Activated CD8-positive, alpha-beta T cell treated with anti-CD3 and anti-CD28 coated beads for 36 hours (primary cell): ENCODE data around the gene MEF2B. TPM values are rescaled to one million over a fixed set of nuclear protein-coding genes. Genes with fewer than 3 reads are reported as not detected.
"Not testable (repeated sequence)": the region's sequence is repeated elsewhere in the genome, so short reads cannot be mapped to it uniquely, and the experiment has no call there.

Experiments used
- ATAC-seq: fragments of 200-7000 bp; cut with Tn5 transposase; one replicate; pipeline ENCODE4 v1.10.0; 2021; ENCODE audit warnings: mild to moderate bottlenecking, moderate library complexity
- CTCF ChIA-PET: fragments of 350-600 bp; sonication (Branson Sonifier 250); formaldehyde crosslinking; loops from one replicate; lab custom pipeline; 2021; ENCODE audit warnings: antibody characterized with exemption; lab: Charles Lee
- POLR2A ChIA-PET: fragments of 350-600 bp; sonication (Branson Sonifier 250); formaldehyde crosslinking; loops from one replicate; lab custom pipeline; 2021; ENCODE audit warnings: antibody characterized with exemption; lab: Charles Lee
- DNase-seq: peaks from one replicate; pipeline ENCODE4 v3.0.0-alpha.2; 2020
- H3K27ac Mint-ChIP-seq: one replicate; pipeline ENCODE4 v1.8.0; 2021; ENCODE audit warnings: mild to moderate bottlenecking, mixed read lengths
- H3K27me3 Mint-ChIP-seq: one replicate; pipeline ENCODE4 v1.8.0; 2021; ENCODE audit warnings: mixed read lengths
- H3K36me3 Mint-ChIP-seq: one replicate; pipeline ENCODE4 v1.8.0; 2021; ENCODE audit warnings: low read depth, mixed read lengths
- H3K4me1 Mint-ChIP-seq: one replicate; pipeline ENCODE4 v1.8.0; 2021; ENCODE audit warnings: low read depth, mixed read lengths
- H3K4me3 Mint-ChIP-seq: one replicate; pipeline ENCODE4 v1.8.0; 2021; ENCODE audit warnings: mild to moderate bottlenecking, moderate library complexity, mixed read lengths
- H3K9me3 Mint-ChIP-seq: one replicate; pipeline ENCODE4 v1.8.0; 2021; ENCODE audit warnings: mixed read lengths
- intact Hi-C: fragments of 100-400 bp; cut with micrococcal nuclease; formaldehyde crosslinking; loops from one replicate; pipeline ENCODE4 v1.10.0; 2022
- total RNA-seq, 2 experiments: library from RNA; stranded (reverse); gene quantifications; one replicate each; pipeline ENCODE4 v1.2.3, GENCODE V29; 2021
- TF ChIP-seq, protein P1 (sequence below): fragments of 200-600 bp; IDR thresholded peaks from one replicate; pipeline ENCODE4 v1.8.0; 2022; ENCODE audit warnings: antibody characterized with exemption, mild to moderate bottlenecking

The MEF2B gene
- total RNA-seq, 2 experiments from 2014 or later: 1.4 to 2.6 TPM

DNA sequence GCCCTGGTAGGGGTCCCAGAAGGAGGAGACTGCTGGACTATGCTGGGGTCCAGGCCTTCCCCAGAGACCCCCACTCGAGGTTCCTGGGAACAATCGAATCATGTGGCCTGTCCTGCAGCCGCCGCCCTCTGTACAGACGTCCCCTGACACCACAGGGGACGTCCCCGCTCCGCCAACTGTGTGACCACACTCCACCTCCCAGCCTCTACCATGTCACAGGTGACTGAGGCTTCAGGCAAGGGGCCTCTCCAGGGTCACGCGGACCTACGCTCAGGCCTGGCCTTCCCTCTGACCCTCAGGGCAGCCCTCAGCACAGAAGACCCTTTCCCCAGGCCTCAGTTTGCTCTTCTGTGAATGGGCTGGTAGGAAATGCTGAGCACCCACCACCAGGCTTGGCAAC is 18.6 kb downstream of the MEF2B start:
- intact Hi-C loops: no loop called here
- POLR2A ChIA-PET: interaction anchor here (0.6 kb wide), 1 partner anchor 139 kb away, joined by 3 read pairs; no protein-coding TSS in a partner anchor
- Mint-ChIP-seq H3K4me1 (no peaks in the 10 kb centered on the region), H3K9me3 (no peaks in the 10 kb centered on the region), H3K27me3 (no peaks in the 10 kb centered on the region), H3K27ac (no peak overlapping the region), H3K4me3 (no peak overlapping the region), H3K36me3 (peaks cover 13% of the 10 kb centered on the region)
- DNase-seq: no peak
- CTCF ChIA-PET: interaction anchor here (1.3 kb wide), 1 partner anchor 11 kb away, joined by 3 read pairs; no protein-coding TSS in a partner anchor
- TF ChIP-seq, protein P1, sequence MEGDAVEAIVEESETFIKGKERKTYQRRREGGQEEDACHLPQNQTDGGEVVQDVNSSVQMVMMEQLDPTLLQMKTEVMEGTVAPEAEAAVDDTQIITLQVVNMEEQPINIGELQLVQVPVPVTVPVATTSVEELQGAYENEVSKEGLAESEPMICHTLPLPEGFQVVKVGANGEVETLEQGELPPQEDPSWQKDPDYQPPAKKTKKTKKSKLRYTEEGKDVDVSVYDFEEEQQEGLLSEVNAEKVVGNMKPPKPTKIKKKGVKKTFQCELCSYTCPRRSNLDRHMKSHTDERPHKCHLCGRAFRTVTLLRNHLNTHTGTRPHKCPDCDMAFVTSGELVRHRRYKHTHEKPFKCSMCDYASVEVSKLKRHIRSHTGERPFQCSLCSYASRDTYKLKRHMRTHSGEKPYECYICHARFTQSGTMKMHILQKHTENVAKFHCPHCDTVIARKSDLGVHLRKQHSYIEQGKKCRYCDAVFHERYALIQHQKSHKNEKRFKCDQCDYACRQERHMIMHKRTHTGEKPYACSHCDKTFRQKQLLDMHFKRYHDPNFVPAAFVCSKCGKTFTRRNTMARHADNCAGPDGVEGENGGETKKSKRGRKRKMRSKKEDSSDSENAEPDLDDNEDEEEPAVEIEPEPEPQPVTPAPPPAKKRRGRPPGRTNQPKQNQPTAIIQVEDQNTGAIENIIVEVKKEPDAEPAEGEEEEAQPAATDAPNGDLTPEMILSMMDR: no peak
- ATAC-seq: no peak

DNA sequence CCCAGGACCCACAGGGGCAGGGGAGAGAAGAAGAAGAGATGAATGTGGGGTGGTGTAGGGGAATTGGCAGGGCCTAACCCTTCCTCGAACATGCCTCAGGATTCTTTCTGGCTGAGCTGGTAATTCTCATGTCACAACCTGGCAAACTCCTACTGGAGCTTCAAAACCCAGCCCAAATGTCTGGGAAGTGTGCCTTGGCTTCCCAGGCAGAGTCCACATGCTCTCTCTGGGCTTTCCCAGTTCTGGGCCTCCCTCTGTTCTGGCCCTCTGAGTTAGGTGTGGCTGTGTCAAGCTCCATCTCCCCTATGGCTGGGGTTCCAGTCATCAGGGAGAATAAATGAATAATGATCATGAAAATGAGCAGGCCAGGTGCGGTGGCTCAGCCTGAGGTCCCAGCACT is 20.6 kb downstream of the MEF2B start:
- ChIA-PET POLR2A (no interaction called here), CTCF (interaction anchor here (0.8 to 1.4 kb wide), 2 partner anchors 9 to 25 kb away, joined by 3 read pairs; no protein-coding TSS in a partner anchor)
- H3K9me3 Mint-ChIP-seq: no peaks in the 10 kb centered on the region
- no peak for DNase-seq
- no peaks in the 10 kb centered on the region for H3K36me3 Mint-ChIP-seq
- intact Hi-C loops: loop anchor here (5.0 kb wide), 1 partner anchor 78 kb away; no protein-coding TSS in a partner anchor
- H3K4me3 Mint-ChIP-seq: no peak overlapping the region
- H3K4me1 Mint-ChIP-seq: no peaks in the 10 kb centered on the region
- TF ChIP-seq, protein P1: no peak
- H3K27me3 Mint-ChIP-seq: no peaks in the 10 kb centered on the region
- ATAC-seq: no peak
- H3K27ac Mint-ChIP-seq: no peak overlapping the region

DNA sequence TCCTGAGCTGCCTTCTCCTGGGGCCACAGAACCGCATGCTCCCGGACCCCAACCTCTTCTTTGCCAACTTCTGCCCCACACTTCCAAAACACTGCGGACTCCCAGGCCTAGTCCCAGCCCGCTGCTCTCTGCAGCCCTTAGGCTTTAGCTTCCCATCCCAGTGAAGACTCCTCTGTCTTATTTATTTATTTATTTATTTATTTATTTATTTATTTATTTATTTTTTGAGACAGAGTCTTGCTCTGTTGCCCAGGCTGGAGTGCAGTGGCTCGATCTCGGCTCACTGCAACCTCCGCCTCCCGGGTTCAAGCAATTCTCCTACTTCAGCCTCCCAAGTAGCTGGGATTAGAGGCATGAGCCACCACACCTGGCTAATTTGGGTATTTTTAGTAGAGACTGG is 21.6 kb downstream of the MEF2B start:
- not testable (repeated sequence) for H3K4me3 Mint-ChIP-seq, ATAC-seq, H3K36me3 Mint-ChIP-seq, H3K27me3 Mint-ChIP-seq, DNase-seq, H3K4me1 Mint-ChIP-seq, H3K9me3 Mint-ChIP-seq, H3K27ac Mint-ChIP-seq
- POLR2A ChIA-PET: interaction anchor here (0.7 kb wide), 1 partner anchor 171 kb away, joined by 3 read pairs; no protein-coding TSS in a partner anchor
- CTCF ChIA-PET: interaction anchor here (1.0 to 4.3 kb wide), 3 partner anchors 9 to 86 kb away, joined by 3 to 49 read pairs (median 21); no protein-coding TSS in a partner anchor
- intact Hi-C loops: loop anchor here (5.0 kb wide), 1 partner anchor 79 kb away; no protein-coding TSS in a partner anchor

DNA sequence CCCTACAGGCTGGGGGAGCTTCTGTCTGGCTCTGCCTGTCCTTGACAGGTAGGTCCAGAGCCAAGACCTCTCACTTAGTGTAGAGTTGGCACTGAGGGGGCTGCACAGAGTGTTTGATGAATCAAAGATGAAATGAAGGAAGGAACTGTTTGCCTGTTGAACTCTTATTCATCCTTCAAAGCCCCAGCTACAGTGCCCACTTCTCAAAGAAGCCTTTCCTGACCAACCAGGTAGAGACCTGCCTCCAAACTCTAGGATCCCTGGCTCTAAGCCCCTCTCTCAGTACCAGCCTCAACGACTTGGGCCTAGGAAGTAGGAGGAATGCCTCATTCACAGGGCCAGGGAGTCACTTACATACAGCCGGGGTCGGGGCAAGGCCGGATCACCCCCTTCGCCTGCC is 22.7 kb downstream of the MEF2B start:
- CTCF ChIA-PET: interaction anchor here (3.8 to 4.3 kb wide), 2 partner anchors 10 to 28 kb away, joined by 21 to 49 read pairs; no protein-coding TSS in a partner anchor
- intact Hi-C loops: loop anchor here (5.0 kb wide), 1 partner anchor 80 kb away; no protein-coding TSS in a partner anchor
- H3K27ac Mint-ChIP-seq: no peak overlapping the region
- H3K36me3 Mint-ChIP-seq: no peaks in the 10 kb centered on the region
- H3K27me3 Mint-ChIP-seq: no peaks in the 10 kb centered on the region
- ATAC-seq (no peak), DNase-seq (no peak)
- POLR2A ChIA-PET: interaction anchor here (0.8 kb wide), 1 partner anchor 9 kb away, joined by 5 read pairs; no protein-coding TSS in a partner anchor
- TF ChIP-seq, protein P1: no peak
- no peak overlapping the region for H3K4me3 Mint-ChIP-seq
- no peaks in the 10 kb centered on the region for H3K4me1 Mint-ChIP-seq
- no peaks in the 10 kb centered on the region for H3K9me3 Mint-ChIP-seq

DNA sequence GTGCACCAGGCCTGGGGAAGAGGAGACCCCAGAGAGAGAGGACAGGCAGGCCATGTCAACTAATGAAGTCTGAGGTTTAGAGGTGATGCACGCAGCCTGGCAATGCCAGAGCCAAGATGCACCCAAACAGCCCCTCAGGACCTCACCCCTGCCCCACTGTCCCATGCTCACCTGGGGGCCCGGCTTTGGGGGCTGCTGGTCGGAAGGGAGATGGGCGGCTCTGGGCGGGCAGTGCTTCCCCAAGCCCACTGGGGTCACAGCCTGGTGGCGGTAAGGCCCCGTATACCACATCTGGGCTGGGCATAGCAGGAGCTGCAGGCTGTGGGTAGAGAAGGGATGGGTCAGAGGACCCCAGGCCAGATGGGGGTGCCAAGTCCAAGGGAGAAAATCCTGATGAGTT is 23.2 kb downstream of the MEF2B start:
- intact Hi-C loops: loop anchor here (5.0 kb wide), 1 partner anchor 80 kb away; no protein-coding TSS in a partner anchor
- ATAC-seq (no peak), DNase-seq (no peak)
- ChIA-PET POLR2A (no interaction called here), CTCF (interaction anchor here (1.4 to 4.3 kb wide), 5 partner anchors 10 to 75 kb away, joined by 3 to 49 read pairs (median 4); no protein-coding TSS in a partner anchor)
- TF ChIP-seq, protein P1: no peak
- Mint-ChIP-seq H3K4me1 (no peaks in the 10 kb centered on the region), H3K4me3 (no peak overlapping the region), H3K27me3 (no peaks in the 10 kb centered on the region), H3K36me3 (no peaks in the 10 kb centered on the region), H3K9me3 (no peaks in the 10 kb centered on the region), H3K27ac (no peak overlapping the region)
